GM12865 (cell line): ENCODE measurements around the gene RNF148.
"Not testable (repeated sequence)": the region's sequence is repeated elsewhere in the genome, so short reads cannot be mapped to it uniquely, and the experiment has no call there.

Experiments used
- DNase-seq: peaks from one replicate; pipeline ENCODE4 v3.0.0; 2010; ENCODE audit warnings: low read depth
- H3K4me3 ChIP-seq: 2 replicates; pipeline ENCODE4 v1.5.1; 2011; ENCODE audit warnings: mild to moderate bottlenecking, low read depth, low read length, control low read depth
- CTCF ChIP-seq: IDR thresholded peaks from 2 replicates; pipeline ENCODE4 v1.5.1; 2011; ENCODE audit warnings: low read length, control low read depth, low read depth, inconsistent platforms; ENCODE audit not compliant: insufficient read depth; ENCODE audit errors: missing control alignments

Gene RNF148

GRCh38 chr7:122682815-122683550, 19.7 kb downstream of the RNF148 start:
- DNase-seq, result no peak
- no peak for TF ChIP-seq CTCF

GRCh38 chr7:122681186-122681585, 21.5 kb downstream of the RNF148 start:
- H3K4me3 ChIP-seq, DNase-seq: not testable (repeated sequence)

More at GRCh38 chr7:122682815-122683550, 19.7 kb downstream of the RNF148 start:
- H3K4me3 ChIP-seq, result no peak overlapping the region

- no peak for DNase-seq
- no peak for TF ChIP-seq CTCF
- H3K4me3 ChIP-seq, result no peak overlapping the region
These were observed 22.9 kb downstream of the RNF148 start for GRCh38 chr7:122679813-122680212.

- not testable (repeated sequence) for H3K4me3 ChIP-seq, DNase-seq
These were observed 23.4 kb downstream of the RNF148 start for GRCh38 chr7:122679269-122679709.

- H3K4me3 ChIP-seq, result no peak overlapping the region
- TF ChIP-seq CTCF, result no peak
- DNase-seq, result no peak
These were observed 25.6 kb downstream of the RNF148 start for GRCh38 chr7:122677149-122677548.

GRCh38 chr7:122676466-122676865, 26.3 kb downstream of the RNF148 start:
- TF ChIP-seq CTCF, result no peak
- no peak overlapping the region for H3K4me3 ChIP-seq
- no peak for DNase-seq

- TF ChIP-seq CTCF, result no peak
- no peak overlapping the region for H3K4me3 ChIP-seq
- no peak for DNase-seq
These were observed 27.1 kb downstream of the RNF148 start for GRCh38 chr7:122675621-122676020.

GRCh38 chr7:122675011-122675410, 27.7 kb downstream of the RNF148 start:
- DNase-seq, result no peak
- TF ChIP-seq CTCF, result no peak
- no peak overlapping the region for H3K4me3 ChIP-seq
